Transverse colon (tissue), 3 donors: Measurements from ENCODE around the gene ZC3H12D.

Experiments used
- EP300 ChIP-seq: sonication (generic); formaldehyde crosslinking; IDR thresholded peaks from one replicate; pipeline ENCODE4 v1.6.1; 2017; ENCODE audit warnings: antibody characterized with exemption, low read depth
- POLR2A ChIP-seq: fragments of 450-650 bp; IDR thresholded peaks from one replicate; pipeline ENCODE4 v1.6.1; 2016; ENCODE audit warnings: antibody characterized with exemption, mild to moderate bottlenecking, moderate library complexity
- TF ChIP-seq, protein P1 (sequence below), 5 experiments: fragments of 200-600 bp in 3 of 5; fragments of 450-650 bp in 2 of 5; sonication (generic) in 3 of 5; IDR thresholded peaks; 1 replicate in 2 of 5; 2 replicates in 3 of 5; pipeline ENCODE4 v1.5.1; 2016 to 2017; ENCODE audit warnings: antibody characterized with exemption in 5 of 5, inconsistent platforms in 3 of 5, mild to moderate bottlenecking in 2 of 5, moderate library complexity in 1 of 5

- no peak for TF ChIP-seq EP300
- TF ChIP-seq, protein P1, sequence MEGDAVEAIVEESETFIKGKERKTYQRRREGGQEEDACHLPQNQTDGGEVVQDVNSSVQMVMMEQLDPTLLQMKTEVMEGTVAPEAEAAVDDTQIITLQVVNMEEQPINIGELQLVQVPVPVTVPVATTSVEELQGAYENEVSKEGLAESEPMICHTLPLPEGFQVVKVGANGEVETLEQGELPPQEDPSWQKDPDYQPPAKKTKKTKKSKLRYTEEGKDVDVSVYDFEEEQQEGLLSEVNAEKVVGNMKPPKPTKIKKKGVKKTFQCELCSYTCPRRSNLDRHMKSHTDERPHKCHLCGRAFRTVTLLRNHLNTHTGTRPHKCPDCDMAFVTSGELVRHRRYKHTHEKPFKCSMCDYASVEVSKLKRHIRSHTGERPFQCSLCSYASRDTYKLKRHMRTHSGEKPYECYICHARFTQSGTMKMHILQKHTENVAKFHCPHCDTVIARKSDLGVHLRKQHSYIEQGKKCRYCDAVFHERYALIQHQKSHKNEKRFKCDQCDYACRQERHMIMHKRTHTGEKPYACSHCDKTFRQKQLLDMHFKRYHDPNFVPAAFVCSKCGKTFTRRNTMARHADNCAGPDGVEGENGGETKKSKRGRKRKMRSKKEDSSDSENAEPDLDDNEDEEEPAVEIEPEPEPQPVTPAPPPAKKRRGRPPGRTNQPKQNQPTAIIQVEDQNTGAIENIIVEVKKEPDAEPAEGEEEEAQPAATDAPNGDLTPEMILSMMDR (IDR thresholded peaks at IDR 0.05), result no peak
- no peak for TF ChIP-seq POLR2A
Measured at GRCh38 chr6:149419696-149420404, 65.0 kb downstream of the ZC3H12D start.
